ENCODE data around the gene RNF114. TPM values are rescaled to one million over a fixed set of nuclear protein-coding genes. Genes with fewer than 3 reads are reported as not detected.
A peak's percentile ranks its signal among the peaks of the same experiment; 100 is the strongest.
"Not testable (repeated sequence)": the region's sequence is repeated elsewhere in the genome, so short reads cannot be mapped to it uniquely, and the experiment has no call there.

RNF114 gene
- polyA plus RNA-seq, 3 donors from 2014 or later = 87.1 to 104 (median 97.6) TPM

GRCh38 chr20:49948809-49949507 is 12.8 kb downstream of the RNF114 start:
- no peak overlapping the region for H3K4me3 Mint-ChIP-seq
- H3K9me3 Mint-ChIP-seq = no peaks in the 10 kb centered on the region
- peaks cover 9 to 13% of the 10 kb centered on the region in 2 donors for H3K4me1 Mint-ChIP-seq
- H3K27me3 Mint-ChIP-seq (ENCODE audit: low read depth in 3 of 3) = peaks cover 0 to under 1% (median 0%) of the 10 kb centered on the region in 3 donors
- no peak for DNase-seq
- H3K27ac Mint-ChIP-seq = peak overlapping the region in 2 of 6 donors; percentile 20 to 35
- peaks cover 25 to 42% (median 35%) of the 10 kb centered on the region in 3 donors for H3K36me3 Mint-ChIP-seq

- peaks cover 25 to 42% (median 36%) of the 10 kb centered on the region in 3 donors for H3K36me3 Mint-ChIP-seq
- peaks cover 0 to 3% of the 10 kb centered on the region in 2 donors for H3K4me1 Mint-ChIP-seq
- H3K27ac Mint-ChIP-seq = peak overlapping the region in 2 of 6 donors; percentile 49 to 51
Measured at GRCh38 chr20:49951151-49951550, 15.0 kb downstream of the RNF114 start.

DNA sequence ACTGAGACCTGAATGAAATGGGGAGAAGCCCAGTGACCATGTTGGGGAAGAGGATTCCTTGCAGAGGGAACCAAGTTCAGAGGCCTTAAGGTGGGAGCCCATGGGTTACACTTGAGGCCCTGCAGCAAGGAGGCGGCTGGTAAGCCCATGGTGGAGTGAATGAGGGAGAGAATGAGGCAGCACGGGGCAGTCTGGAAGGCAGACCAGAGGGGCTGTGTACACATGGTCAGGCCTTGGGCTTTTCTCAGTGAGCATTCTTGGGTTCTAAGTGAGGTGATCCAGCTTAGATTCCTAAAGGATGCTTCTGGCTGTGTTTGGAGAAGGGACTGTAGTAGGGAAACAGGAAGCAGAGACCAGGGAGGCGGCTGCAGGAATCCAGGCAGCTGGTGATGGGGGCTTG is 19.0 kb downstream of the RNF114 start:
- no peak overlapping the region for H3K4me3 Mint-ChIP-seq
- peaks cover 12 to 34% (median 27%) of the 10 kb centered on the region in 3 donors for H3K36me3 Mint-ChIP-seq
- no peaks in the 10 kb centered on the region for H3K9me3 Mint-ChIP-seq
- DNase-seq = no peak
- peaks cover 0 to 6% (median 2%) of the 10 kb centered on the region in 3 donors for H3K27me3 Mint-ChIP-seq (ENCODE audit: low read depth in 3 of 3)
- H3K27ac Mint-ChIP-seq = peak overlapping the region in 2 of 6 donors; percentile 67
- H3K4me1 Mint-ChIP-seq = peaks cover 0 to 4% of the 10 kb centered on the region in 2 donors

More at GRCh38 chr20:49951151-49951550, 15.0 kb downstream of the RNF114 start:
- DNase-seq = no peak
- Mint-ChIP-seq H3K27me3 (ENCODE audit: low read depth in 3 of 3) (peaks cover 0 to 4% (median 2%) of the 10 kb centered on the region in 3 donors), H3K4me3 (no peak overlapping the region), H3K9me3 (no peaks in the 10 kb centered on the region)

DNA sequence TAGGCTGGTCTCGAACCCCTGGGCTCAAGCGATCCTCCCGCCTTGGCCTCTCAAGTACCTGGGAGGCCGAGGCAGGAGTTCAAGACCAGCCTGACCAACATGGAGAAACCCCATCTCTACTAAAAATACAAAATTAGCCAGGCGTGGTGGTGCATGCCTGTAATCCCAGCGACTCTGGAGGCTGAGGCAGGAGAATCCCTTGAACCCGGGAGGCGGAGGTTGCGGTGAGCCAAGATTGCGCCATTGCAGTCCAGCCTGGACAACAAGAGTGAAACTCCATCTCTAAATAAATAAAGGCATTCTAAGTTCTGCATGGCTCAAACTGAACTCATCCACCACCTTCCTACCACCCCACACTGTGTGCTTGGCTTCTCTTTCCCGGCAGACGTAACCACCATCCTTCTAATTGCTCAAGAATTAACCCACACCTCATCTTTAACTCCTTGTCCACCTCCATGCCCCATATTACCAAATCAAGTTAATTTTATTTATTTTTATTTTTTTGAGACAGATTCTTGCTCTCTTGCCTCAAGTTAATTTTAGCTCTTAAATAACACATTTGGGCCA is 19.7 kb downstream of the RNF114 start:
- not testable (repeated sequence) for H3K4me1 Mint-ChIP-seq; H3K27ac Mint-ChIP-seq; H3K4me3 Mint-ChIP-seq; H3K27me3 Mint-ChIP-seq (ENCODE audit: low read depth in 3 of 3); H3K9me3 Mint-ChIP-seq; DNase-seq
- H3K36me3 Mint-ChIP-seq = peaks cover 12 to 33% (median 27%) of the 10 kb centered on the region in 3 donors

- Mint-ChIP-seq H3K36me3 (peaks cover 12 to 29% (median 24%) of the 10 kb centered on the region in 3 donors), H3K27me3 (ENCODE audit: low read depth in 3 of 3) (peaks cover 0 to 6% (median 2%) of the 10 kb centered on the region in 3 donors), H3K4me1 (peaks cover 0 to 2% of the 10 kb centered on the region in 2 donors), H3K9me3 (no peaks in the 10 kb centered on the region), H3K27ac (no peak overlapping the region), H3K4me3 (no peak overlapping the region)
- no peak for DNase-seq
Measured at GRCh38 chr20:49956689-49957088, 20.5 kb downstream of the RNF114 start.

DNA sequence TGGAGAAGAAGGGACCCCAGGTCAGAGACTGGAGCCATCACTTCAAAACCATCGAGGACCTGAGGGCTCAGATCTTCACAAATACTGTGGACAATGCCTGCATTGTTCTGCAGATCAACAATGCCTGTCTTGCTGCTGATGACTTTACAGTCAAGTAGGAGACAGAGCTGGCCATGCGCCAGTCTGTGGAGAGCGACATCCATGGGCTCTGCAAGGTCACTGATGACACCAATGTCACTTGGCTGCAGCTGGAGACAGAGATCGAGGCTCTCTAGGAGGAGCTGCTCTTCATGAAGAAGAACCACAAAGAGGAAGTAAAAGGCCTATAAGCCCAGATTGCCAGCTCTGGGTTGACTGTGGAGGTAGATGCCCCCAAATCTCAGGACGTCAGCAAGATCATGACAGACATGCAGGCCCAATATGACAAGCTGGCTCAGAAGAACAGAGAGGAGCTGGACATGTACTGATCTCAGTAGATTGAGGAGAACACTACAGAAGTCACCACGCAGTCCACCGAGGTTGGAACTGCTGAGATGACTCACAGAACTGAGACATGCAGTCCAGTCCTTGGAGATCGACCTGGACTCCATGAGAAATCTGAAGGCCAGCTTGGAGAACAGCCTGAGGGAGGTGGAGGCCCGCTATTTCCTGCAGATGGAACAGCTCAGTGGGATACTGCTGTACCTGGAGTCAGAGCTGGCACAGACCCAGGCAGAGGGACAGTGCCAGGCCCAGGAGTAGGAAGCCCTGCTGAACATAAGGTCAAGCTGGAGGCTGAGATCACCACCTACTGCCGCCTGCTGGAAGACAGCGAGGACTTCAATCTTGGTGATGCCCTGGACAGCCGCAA is 21.1 kb downstream of the RNF114 start:
- H3K36me3 Mint-ChIP-seq = peaks cover 9 to 27% (median 20%) of the 10 kb centered on the region in 3 donors
- peak overlapping the region in 3 of 6 donors; percentile 32 to 58 (median 41) for H3K27ac Mint-ChIP-seq
- not testable (repeated sequence) for H3K4me1 Mint-ChIP-seq

DNA sequence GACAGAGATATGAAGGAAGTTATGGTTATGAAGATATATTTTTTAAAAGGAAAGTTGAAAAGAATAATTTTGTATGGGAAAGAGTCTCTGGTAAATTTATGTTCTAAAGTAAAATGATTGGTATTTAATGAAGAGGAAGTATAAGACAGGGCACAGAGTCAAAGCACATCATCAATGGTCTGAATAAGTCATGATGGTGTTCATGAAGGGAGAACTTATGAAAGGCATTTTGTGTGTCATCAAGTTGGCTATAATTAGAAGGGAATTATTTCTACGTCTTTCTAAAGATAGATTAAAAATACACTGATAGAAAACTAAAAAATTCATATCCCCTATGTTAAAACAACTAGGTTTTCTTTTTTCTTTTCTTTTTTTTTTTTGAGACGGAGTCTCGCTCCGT is 25.2 kb downstream of the RNF114 start:
- no peak for DNase-seq
- Mint-ChIP-seq H3K4me1 (peaks cover 0 to 2% of the 10 kb centered on the region in 2 donors), H3K4me3 (no peak overlapping the region), H3K27ac (no peak overlapping the region), H3K27me3 (ENCODE audit: low read depth in 3 of 3) (peaks cover 0 to 2% (median 0%) of the 10 kb centered on the region in 3 donors), H3K36me3 (peaks cover 4 to 10% (median 9%) of the 10 kb centered on the region in 3 donors), H3K9me3 (no peaks in the 10 kb centered on the region)

More for the DNA sequence above, 21.1 kb downstream of the RNF114 start:
- not testable (repeated sequence) for H3K27me3 Mint-ChIP-seq (ENCODE audit: low read depth in 3 of 3); H3K4me3 Mint-ChIP-seq; DNase-seq; H3K9me3 Mint-ChIP-seq

- Mint-ChIP-seq H3K27ac (no peak overlapping the region), H3K9me3 (no peaks in the 10 kb centered on the region), H3K36me3 (peaks cover 0 to under 1% (median 0%) of the 10 kb centered on the region in 3 donors), H3K27me3 (ENCODE audit: low read depth in 3 of 3) (no peaks in the 10 kb centered on the region), H3K4me1 (no peaks in the 10 kb centered on the region), H3K4me3 (no peak overlapping the region)
- DNase-seq = peak in 1 of 3 donors; percentile 8
Measured at GRCh38 chr20:49964964-49965780, 29.0 kb downstream of the RNF114 start.

- Mint-ChIP-seq H3K27ac (no peak overlapping the region), H3K9me3 (no peaks in the 10 kb centered on the region)
Measured at GRCh38 chr20:49965781-49966305, 29.6 kb downstream of the RNF114 start.

DNA sequence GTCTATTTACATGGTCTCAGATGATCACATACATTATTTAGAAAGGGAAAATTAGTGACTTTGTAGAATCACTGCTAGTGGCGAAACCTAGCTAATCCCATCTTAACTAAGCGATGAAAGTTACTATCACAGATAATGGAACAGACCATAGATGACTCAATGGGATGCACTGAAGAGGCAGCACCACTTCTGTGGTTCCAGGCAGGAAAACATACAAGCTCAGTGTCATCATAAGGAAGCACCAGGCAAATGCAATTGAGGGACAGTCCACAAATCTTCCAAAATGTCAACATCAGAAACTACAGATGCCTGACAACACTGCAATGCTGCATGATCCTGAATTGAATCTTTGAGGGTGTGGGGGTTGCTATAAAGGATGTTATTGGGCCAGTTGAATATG is 30.7 kb downstream of the RNF114 start:
- H3K36me3 Mint-ChIP-seq = no peaks in the 10 kb centered on the region
- H3K4me1 Mint-ChIP-seq = no peaks in the 10 kb centered on the region
- H3K27ac Mint-ChIP-seq = no peak overlapping the region
- H3K27me3 Mint-ChIP-seq (ENCODE audit: low read depth in 3 of 3) = no peaks in the 10 kb centered on the region
- H3K4me3 Mint-ChIP-seq = no peak overlapping the region
- H3K9me3 Mint-ChIP-seq = no peaks in the 10 kb centered on the region
- no peak for DNase-seq

More at GRCh38 chr20:49965781-49966305, 29.6 kb downstream of the RNF114 start:
- Mint-ChIP-seq H3K27me3 (ENCODE audit: low read depth in 3 of 3) (no peaks in the 10 kb centered on the region), H3K4me1 (no peaks in the 10 kb centered on the region), H3K36me3 (no peaks in the 10 kb centered on the region), H3K4me3 (no peak overlapping the region)
- no peak for DNase-seq

- Mint-ChIP-seq H3K9me3 (no peaks in the 10 kb centered on the region), H3K4me3 (no peak overlapping the region), H3K27ac (no peak overlapping the region), H3K4me1 (no peaks in the 10 kb centered on the region), H3K36me3 (no peaks in the 10 kb centered on the region), H3K27me3 (ENCODE audit: low read depth in 3 of 3) (no peaks in the 10 kb centered on the region)
- DNase-seq = no peak
Measured at GRCh38 chr20:49969234-49969633, 33.0 kb downstream of the RNF114 start.

DNA sequence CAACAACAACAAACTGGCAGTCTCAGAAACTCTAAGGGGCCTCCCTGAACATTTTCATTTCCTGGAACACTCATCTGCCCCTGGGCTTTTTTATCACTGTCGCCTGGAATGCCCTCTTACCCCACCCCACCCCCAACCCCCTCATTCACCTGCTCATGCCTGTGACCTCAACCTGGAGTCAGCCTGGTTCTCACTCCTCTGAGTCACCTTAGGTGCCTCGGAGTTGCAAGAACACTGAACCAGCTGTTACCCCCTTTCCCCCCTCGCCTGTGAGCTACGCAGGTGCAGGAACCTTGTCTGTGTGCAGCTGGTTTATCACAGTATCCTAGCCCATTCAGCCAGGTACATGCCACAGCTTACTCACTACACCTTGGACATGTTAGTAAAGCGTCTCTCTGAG is 33.7 kb downstream of the RNF114 start:
- H3K4me1 Mint-ChIP-seq = no peaks in the 10 kb centered on the region
- H3K9me3 Mint-ChIP-seq = no peaks in the 10 kb centered on the region
- no peaks in the 10 kb centered on the region for H3K27me3 Mint-ChIP-seq (ENCODE audit: low read depth in 3 of 3)
- no peak overlapping the region for H3K27ac Mint-ChIP-seq
- H3K36me3 Mint-ChIP-seq = no peaks in the 10 kb centered on the region
- no peak overlapping the region for H3K4me3 Mint-ChIP-seq
- no peak for DNase-seq

GRCh38 chr20:49970498-49970897 is 34.3 kb downstream of the RNF114 start:
- Mint-ChIP-seq H3K36me3 (no peaks in the 10 kb centered on the region), H3K9me3 (no peaks in the 10 kb centered on the region), H3K27ac (no peak overlapping the region), H3K4me1 (no peaks in the 10 kb centered on the region), H3K27me3 (ENCODE audit: low read depth in 3 of 3) (no peaks in the 10 kb centered on the region), H3K4me3 (no peak overlapping the region)
- no peak for DNase-seq

Data from immature natural killer cell (primary cell).